ENCODE measurements around the gene DLGAP4. TPM values are rescaled to one million over a fixed set of nuclear protein-coding genes. Genes with fewer than 3 reads are reported as not detected.

The DLGAP4 gene
- total and polyA plus RNA-seq, 2 of the 8 experiments (the other 6 are each of a cell fraction or from before 2014, with no cell fraction given): 41.2 to 57.2 TPM

DNA sequence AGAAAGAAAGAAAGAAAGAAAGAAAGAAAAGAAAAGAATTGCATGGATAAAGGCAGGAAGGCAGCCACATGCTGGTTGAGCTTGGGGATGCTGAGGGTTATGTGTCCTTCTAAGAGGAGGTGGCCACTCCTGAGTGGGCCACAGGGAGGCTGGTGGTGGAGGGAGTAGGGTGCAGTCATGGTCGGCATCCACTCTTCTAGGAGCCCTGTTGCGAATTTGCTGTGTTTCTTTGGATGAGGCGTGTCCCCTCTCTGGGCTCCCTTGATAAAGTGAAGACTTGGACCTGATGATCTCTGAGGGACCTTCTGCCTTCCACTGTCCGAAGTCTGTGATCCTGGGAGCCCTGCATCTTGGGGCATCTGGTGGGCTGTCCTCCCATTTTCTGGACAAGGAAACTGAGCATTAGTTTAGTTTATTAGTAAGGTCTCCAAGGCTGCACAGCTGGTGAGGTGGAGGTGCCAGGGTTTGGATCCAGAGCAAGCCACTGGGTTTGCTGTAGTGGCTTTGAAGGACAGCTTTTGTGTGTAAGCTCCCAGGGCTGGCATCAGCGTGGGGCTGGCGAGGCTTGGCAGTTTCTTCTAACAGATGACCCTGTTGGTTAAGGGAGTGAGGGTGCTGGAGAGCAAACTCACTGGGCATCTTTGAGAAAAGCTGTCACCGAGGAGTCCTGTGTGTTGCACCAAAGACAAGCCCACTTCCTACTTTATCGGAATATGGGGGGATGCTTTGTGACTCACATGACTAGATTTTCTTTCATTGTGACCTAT lies 4.3 kb downstream of the DLGAP4 start:
- Histone ChIP-seq H3K4me1 (replicated peaks in 1 of 4; ENCODE audit: control insufficient read depth in 3 of 4, insufficient read depth in 4 of 4, low read length in 3 of 4) (peaks cover 0 to 6% (median 4%) of the 10 kb centered on the region in 4 experiments; a peak in 6 of 7 replicates), H3K9ac (replicated peaks in 1 of 4; ENCODE audit: extremely low read depth in 1 of 4, low read depth in 3 of 4, low read length in 3 of 4) (no peak overlapping the region), H2BK15ac (ENCODE audit: low read length) (no peak overlapping the region), H3K23ac (ENCODE audit: insufficient read length) (no peak overlapping the region), H3K4ac (replicated peaks; ENCODE audit: insufficient read length, low read depth, low read length) (no peak overlapping the region), H4K91ac (replicated peaks; ENCODE audit: insufficient read length, low read length) (no peak overlapping the region), H2BK12ac (ENCODE audit: low read depth, low read length) (no peak overlapping the region), H3K79me2 (ENCODE audit: control insufficient read depth in 1 of 2, insufficient read depth in 2 of 2, low read length in 2 of 2) (no peaks in the 10 kb centered on the region), H3K36me3 (ENCODE audit: control insufficient read depth in 2 of 4, insufficient read depth in 4 of 4, low read length in 3 of 4) (no peaks in the 10 kb centered on the region), H3K27me3 (replicated peaks in 1 of 4; ENCODE audit: control insufficient read depth in 3 of 4, extremely low read depth in 1 of 4, insufficient read depth in 3 of 4, low read length in 3 of 4) (peaks cover 0 to 20% (median 14%) of the 10 kb centered on the region in 4 experiments; a peak in 6 of 7 replicates), H2AFZ (ENCODE audit: low read length) (no peak overlapping the region), H2BK5ac (ENCODE audit: low read depth, low read length) (no peak overlapping the region), H3K56ac (replicated peaks; ENCODE audit: insufficient read length, low read depth, low read length) (no peak overlapping the region), H3K14ac (ENCODE audit: insufficient read length) (no peak overlapping the region), H3K4me2 (ENCODE audit: insufficient read depth in 1 of 2, low read depth in 2 of 2, low read length in 2 of 2) (no peak overlapping the region), H3K23me2 (ENCODE audit: low read depth, low read length) (peaks cover 20% of the 10 kb centered on the region; the same call in 1 of the 2 replicates), H3K9me3 (ENCODE audit: insufficient read depth in 2 of 2, low read depth in 1 of 2, low read length in 1 of 2) (no peaks in the 10 kb centered on the region), H4K8ac (ENCODE audit: extremely low read depth, insufficient read depth, low read length) (no peak overlapping the region), H3K18ac (ENCODE audit: extremely low read depth, low read length) (no peak overlapping the region), H3K4me3 (ENCODE audit: extremely low read depth in 1 of 4, insufficient read depth in 2 of 4, low read depth in 3 of 4, low read length in 4 of 4) (no peak overlapping the region), H2BK120ac (replicated peaks; ENCODE audit: low read depth, low read length) (no peak overlapping the region), H2AK5ac (ENCODE audit: low read depth, low read length) (no peak overlapping the region), H4K5ac (ENCODE audit: insufficient read length, low read depth, low read length) (no peak overlapping the region), H2BK20ac (ENCODE audit: low read length) (no peak overlapping the region), H3K27ac (ENCODE audit: low read depth, low read length) (no peak overlapping the region), H3K79me1 (ENCODE audit: low read depth, low read length) (peaks cover 5% of the 10 kb centered on the region), H4K20me1 (replicated peaks in 1 of 2; ENCODE audit: control insufficient read depth in 1 of 2, insufficient read depth in 2 of 2, low read length in 2 of 2) (peaks cover 2 to 16% of the 10 kb centered on the region in 2 experiments)
- no peak for TF ChIP-seq CHD2 (IDR thresholded peaks at IDR 0.05; ENCODE audit: low read length)
- TF ChIP-seq ASH2L (IDR thresholded peaks at IDR 0.05; ENCODE audit: low read length): no peak
- no peak for TF ChIP-seq SP4 (IDR thresholded peaks at IDR 0.05; ENCODE audit: low read length)
- TF ChIP-seq, protein P1, sequence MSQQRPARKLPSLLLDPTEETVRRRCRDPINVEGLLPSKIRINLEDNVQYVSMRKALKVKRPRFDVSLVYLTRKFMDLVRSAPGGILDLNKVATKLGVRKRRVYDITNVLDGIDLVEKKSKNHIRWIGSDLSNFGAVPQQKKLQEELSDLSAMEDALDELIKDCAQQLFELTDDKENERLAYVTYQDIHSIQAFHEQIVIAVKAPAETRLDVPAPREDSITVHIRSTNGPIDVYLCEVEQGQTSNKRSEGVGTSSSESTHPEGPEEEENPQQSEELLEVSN (IDR thresholded peaks at IDR 0.05): no peak
- TF ChIP-seq CTBP2 (IDR thresholded peaks at IDR 0.05; ENCODE audit: borderline replicate concordance, insufficient read depth, insufficient read length, low read length): no peak
- TF ChIP-seq MAFK (IDR thresholded peaks at IDR 0.05; ENCODE audit: low read depth, low read length): no peak
- WGBS, 2 experiments (ENCODE audit: extremely low coverage in 1 of 2, insufficient coverage in 1 of 2, insufficient read length in 1 of 2, insufficient replicate concordance in 2 of 2, low coverage in 1 of 2, low lambda C conversion rate in 2 of 2, missing lambda C conversion rate in 1 of 2): 88% methylated on average over 8 of the region's 8 CpGs; no CpG with 5 or more reads in 1 of the 2 experiments
- ChIA-PET POLR2A (ENCODE audit: partially characterized antibody) (interaction anchor here (0.5 kb wide), 1 partner anchor 120 kb away, joined by 3 read pairs; no protein-coding TSS in a partner anchor), CTCF (ENCODE audit: partially characterized antibody) (no interaction called here)
- no peak for FAIRE-seq
- DNase-seq (ENCODE audit: low read depth in 1 of 2, low spot score in 2 of 2): no peak

All from H1 (cell line).